Panc1 (cell line): Measurements from ENCODE around the gene DDX27.

Experiments used
- POLR2AphosphoS5 ChIP-seq: IDR thresholded peaks from 2 replicates; pipeline ENCODE4 v1.6.1; 2012; ENCODE audit warnings: mild to moderate bottlenecking, low read depth, low read length, moderate library complexity
- TF ChIP-seq, protein P1 (sequence below): fragments of 450-650 bp; IDR thresholded peaks from 2 replicates; pipeline ENCODE4 v1.5.1; 2017; ENCODE audit warnings: mild to moderate bottlenecking

DNA sequence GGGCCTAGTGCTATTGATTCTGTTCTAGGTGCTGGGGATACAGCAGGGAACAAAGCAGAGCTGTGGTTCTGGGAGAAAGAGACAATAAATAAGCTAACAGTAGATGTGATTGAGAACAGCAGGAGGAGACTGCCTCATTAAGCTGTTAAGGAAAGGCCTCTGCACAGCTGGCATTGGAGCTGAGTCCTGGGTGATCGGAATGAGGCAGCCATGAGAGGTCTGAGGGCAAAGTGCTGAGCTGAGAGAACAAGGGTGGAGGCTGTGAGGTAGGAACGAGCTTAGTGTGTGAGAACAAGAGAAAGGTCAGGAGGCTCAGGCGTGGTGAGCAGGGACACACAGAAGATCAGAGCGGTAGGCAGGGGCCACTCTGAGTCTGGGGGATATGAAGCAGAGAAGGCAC is 18.3 kb downstream of the DDX27 start:
- TF ChIP-seq, protein P1, sequence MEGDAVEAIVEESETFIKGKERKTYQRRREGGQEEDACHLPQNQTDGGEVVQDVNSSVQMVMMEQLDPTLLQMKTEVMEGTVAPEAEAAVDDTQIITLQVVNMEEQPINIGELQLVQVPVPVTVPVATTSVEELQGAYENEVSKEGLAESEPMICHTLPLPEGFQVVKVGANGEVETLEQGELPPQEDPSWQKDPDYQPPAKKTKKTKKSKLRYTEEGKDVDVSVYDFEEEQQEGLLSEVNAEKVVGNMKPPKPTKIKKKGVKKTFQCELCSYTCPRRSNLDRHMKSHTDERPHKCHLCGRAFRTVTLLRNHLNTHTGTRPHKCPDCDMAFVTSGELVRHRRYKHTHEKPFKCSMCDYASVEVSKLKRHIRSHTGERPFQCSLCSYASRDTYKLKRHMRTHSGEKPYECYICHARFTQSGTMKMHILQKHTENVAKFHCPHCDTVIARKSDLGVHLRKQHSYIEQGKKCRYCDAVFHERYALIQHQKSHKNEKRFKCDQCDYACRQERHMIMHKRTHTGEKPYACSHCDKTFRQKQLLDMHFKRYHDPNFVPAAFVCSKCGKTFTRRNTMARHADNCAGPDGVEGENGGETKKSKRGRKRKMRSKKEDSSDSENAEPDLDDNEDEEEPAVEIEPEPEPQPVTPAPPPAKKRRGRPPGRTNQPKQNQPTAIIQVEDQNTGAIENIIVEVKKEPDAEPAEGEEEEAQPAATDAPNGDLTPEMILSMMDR: no peak
- TF ChIP-seq POLR2AphosphoS5: no peak
